Liver (tissue), 9 donors: Measurements from ENCODE around the gene CRADD. TPM values are rescaled to one million over a fixed set of nuclear protein-coding genes. Genes with fewer than 3 reads are reported as not detected.

Experiments
- DNase-seq: peaks from one replicate; pipeline ENCODE4 v3.0.0-alpha.2; 2017; ENCODE audit warnings: low spot score
- H3K27ac ChIP-seq, 2 donors: one replicate each; pipeline ENCODE4 v1.7.0; 2013; ENCODE audit warnings: inconsistent platforms in 2 of 2, low read length in 2 of 2, control low read depth in 1 of 2, low read depth in 1 of 2, mild to moderate bottlenecking in 1 of 2
- H3K27me3 ChIP-seq, 4 donors: one replicate each; pipeline versions ENCODE4 v1.6.1 to v1.7.0; 2013; ENCODE audit warnings: low read length in 3 of 4, inconsistent platforms in 1 of 4, mild to moderate bottlenecking in 1 of 4, moderate library complexity in 1 of 4; ENCODE audit not compliant: control insufficient read depth in 4 of 4, insufficient read depth in 4 of 4
- H3K36me3 ChIP-seq, 4 donors: one replicate each; pipeline versions ENCODE4 v1.6.1 to v1.7.0; 2013; ENCODE audit warnings: low read length in 3 of 4, mild to moderate bottlenecking in 3 of 4, low read depth in 1 of 4, moderate library complexity in 1 of 4; ENCODE audit not compliant: control insufficient read depth in 4 of 4, insufficient read depth in 3 of 4
- H3K4me1 ChIP-seq, 4 donors: one replicate each; pipeline versions ENCODE4 v1.6.1 to v1.7.0; 2013; ENCODE audit warnings: low read length in 3 of 4, mild to moderate bottlenecking in 3 of 4, moderate library complexity in 1 of 4; ENCODE audit not compliant: control insufficient read depth in 4 of 4, insufficient read depth in 4 of 4
- H3K4me3 ChIP-seq, 3 donors: one replicate each; pipeline versions ENCODE4 v1.6.1 to v1.7.0; 2013; ENCODE audit warnings: low read length in 3 of 3, control low read depth in 1 of 3, low read depth in 1 of 3, mild to moderate bottlenecking in 1 of 3
- H3K9ac ChIP-seq, 2 donors: one replicate each; pipeline ENCODE4 v1.7.0; 2013; ENCODE audit warnings: low read length in 2 of 2, mild to moderate bottlenecking in 2 of 2, moderate library complexity in 2 of 2, control low read depth in 1 of 2, low read depth in 1 of 2
- H3K9me3 ChIP-seq, 4 donors: one replicate each; pipeline versions ENCODE4 v1.6.1 to v1.7.0; 2013; ENCODE audit warnings: low read length in 3 of 4; ENCODE audit not compliant: control insufficient read depth in 4 of 4
- EGR1 ChIP-seq, 2 donors: IDR thresholded peaks; 2 replicates each; pipeline ENCODE4 v1.6.1; 2016 to 2018; ENCODE audit warnings: antibody characterized with exemption in 2 of 2, low read depth in 2 of 2
- FOXA2 ChIP-seq: IDR thresholded peaks from 2 replicates; pipeline ENCODE4 v1.6.1; 2016; ENCODE audit warnings: antibody characterized with exemption
- GABPA ChIP-seq, 2 donors: IDR thresholded peaks in 1 of 2; conservative IDR thresholded peaks in 1 of 2; 2 replicates each; pipeline ENCODE4 v1.6.1; 2016; ENCODE audit warnings: antibody characterized with exemption in 2 of 2, mild to moderate bottlenecking in 1 of 2, moderate library complexity in 1 of 2
- HNF4A ChIP-seq, 2 donors: conservative IDR thresholded peaks; 2 replicates each; pipeline ENCODE4 v1.6.1; 2016; ENCODE audit warnings: antibody characterized with exemption in 2 of 2, mild to moderate bottlenecking in 2 of 2
- HNF4G ChIP-seq: IDR thresholded peaks from 2 replicates; pipeline ENCODE4 v1.6.1; 2016; ENCODE audit warnings: antibody characterized with exemption
- JUND ChIP-seq, 2 donors: IDR thresholded peaks; 2 replicates each; pipeline ENCODE4 v1.6.1; 2016; ENCODE audit warnings: antibody characterized with exemption in 2 of 2
- MAX ChIP-seq: IDR thresholded peaks from 2 replicates; pipeline ENCODE4 v1.6.1; 2016; ENCODE audit warnings: antibody characterized with exemption
- NR2F2 ChIP-seq: IDR thresholded peaks from 2 replicates; pipeline ENCODE4 v1.6.1; 2016; ENCODE audit warnings: antibody characterized with exemption
- RAD21 ChIP-seq, 2 donors: IDR thresholded peaks; 2 replicates each; pipeline ENCODE4 v1.6.1; 2016; ENCODE audit warnings: antibody characterized with exemption in 2 of 2, mild to moderate bottlenecking in 2 of 2
- RXRA ChIP-seq, 2 donors: IDR thresholded peaks; 2 replicates each; pipeline ENCODE4 v1.6.1; 2017 to 2018; ENCODE audit warnings: antibody characterized with exemption in 2 of 2, mild to moderate bottlenecking in 1 of 2
- TAF1 ChIP-seq: conservative IDR thresholded peaks from 2 replicates; pipeline ENCODE4 v1.6.1; 2016; ENCODE audit warnings: antibody characterized with exemption, mild to moderate bottlenecking
- YY1 ChIP-seq: IDR thresholded peaks from 2 replicates; pipeline ENCODE4 v1.6.1; 2016; ENCODE audit warnings: antibody characterized with exemption, mild to moderate bottlenecking
- ZBTB33 ChIP-seq: IDR thresholded peaks from 2 replicates; pipeline ENCODE4 v1.6.1; 2016; ENCODE audit warnings: antibody characterized with exemption
- WGBS: extraction: QIAGEN DNeasy Blood & Tissue Kit; methylation state at CpG from one replicate; pipeline ENCODE4 v1.1.7; 2013; 5-methylcytosine and 5-hydroxymethylcytosine counted together
- polyA plus RNA-seq, 2 donors: library from polyadenylated mRNA; stranded (reverse) in 1 of 2; unstranded in 1 of 2; fragments of 200-250 nt in 1 of 2; fragments of >200 nt in 1 of 2; fragmentation: Nextera tagmentation in 1 of 2; extraction: Ambion mirVana in 1 of 2; gene quantifications; one replicate each; pipeline versions ENCODE4 v1.2.1 to v1.2.3, GENCODE V29; 2013 to 2015
- total RNA-seq, 2 donors: library from RNA; depleted of rRNA; stranded (reverse); fragments of >200 nt; gene quantifications; one replicate each; pipeline ENCODE4 v1.2.3, GENCODE V29; 2014
- TF ChIP-seq, protein P1 (sequence below): IDR thresholded peaks from 2 replicates; pipeline ENCODE4 v1.6.1; 2016; ENCODE audit warnings: antibody characterized with exemption
- TF ChIP-seq, protein P2 (sequence below): IDR thresholded peaks from 2 replicates; pipeline ENCODE4 v1.6.1; 2016; ENCODE audit warnings: antibody characterized with exemption, mild to moderate bottlenecking
- donor health status: healthy.
- donor health status: healthy.
- donor health status: healthy.
- donor health status: healthy.
- donor health status: healthy.

Gene CRADD
- total and polyA plus RNA-seq, 4 donors = 19.4 to 48.9 (median 29.6) TPM

GRCh38 chr12:93829016-93829415, 151.8 kb downstream of the CRADD start:
- Histone ChIP-seq H3K27ac (no peak overlapping the region), H3K9ac (no peak overlapping the region), H3K36me3 (peaks cover 0 to 3% (median 1%) of the 10 kb centered on the region in 4 donors), H3K27me3 (no peaks in the 10 kb centered on the region), H3K4me1 (peaks cover 0 to 8% (median 4%) of the 10 kb centered on the region in 4 donors), H3K4me3 (no peak overlapping the region), H3K9me3 (no peaks in the 10 kb centered on the region)
- WGBS = 88% methylated on average over 2 of the region's 2 CpGs
- TF ChIP-seq EGR1 (IDR thresholded peaks at IDR 0.05; ENCODE audit: low read depth in 2 of 2) (no peak), HNF4A (conservative IDR thresholded peaks at IDR 0.05) (no peak), FOXA2 (no peak)
- TF ChIP-seq, protein P1, sequence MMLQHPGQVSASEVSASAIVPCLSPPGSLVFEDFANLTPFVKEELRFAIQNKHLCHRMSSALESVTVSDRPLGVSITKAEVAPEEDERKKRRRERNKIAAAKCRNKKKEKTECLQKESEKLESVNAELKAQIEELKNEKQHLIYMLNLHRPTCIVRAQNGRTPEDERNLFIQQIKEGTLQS = no peak
- no peak for DNase-seq

GRCh38 chr12:93831374-93831773, 154.2 kb downstream of the CRADD start:
- Histone ChIP-seq H3K36me3 (peaks cover 0 to 3% (median 1%) of the 10 kb centered on the region in 4 donors), H3K9me3 (no peaks in the 10 kb centered on the region), H3K27ac (no peak overlapping the region), H3K4me3 (no peak overlapping the region), H3K4me1 (no peaks in the 10 kb centered on the region), H3K9ac (no peak overlapping the region), H3K27me3 (no peaks in the 10 kb centered on the region)
- TF ChIP-seq, protein P2, sequence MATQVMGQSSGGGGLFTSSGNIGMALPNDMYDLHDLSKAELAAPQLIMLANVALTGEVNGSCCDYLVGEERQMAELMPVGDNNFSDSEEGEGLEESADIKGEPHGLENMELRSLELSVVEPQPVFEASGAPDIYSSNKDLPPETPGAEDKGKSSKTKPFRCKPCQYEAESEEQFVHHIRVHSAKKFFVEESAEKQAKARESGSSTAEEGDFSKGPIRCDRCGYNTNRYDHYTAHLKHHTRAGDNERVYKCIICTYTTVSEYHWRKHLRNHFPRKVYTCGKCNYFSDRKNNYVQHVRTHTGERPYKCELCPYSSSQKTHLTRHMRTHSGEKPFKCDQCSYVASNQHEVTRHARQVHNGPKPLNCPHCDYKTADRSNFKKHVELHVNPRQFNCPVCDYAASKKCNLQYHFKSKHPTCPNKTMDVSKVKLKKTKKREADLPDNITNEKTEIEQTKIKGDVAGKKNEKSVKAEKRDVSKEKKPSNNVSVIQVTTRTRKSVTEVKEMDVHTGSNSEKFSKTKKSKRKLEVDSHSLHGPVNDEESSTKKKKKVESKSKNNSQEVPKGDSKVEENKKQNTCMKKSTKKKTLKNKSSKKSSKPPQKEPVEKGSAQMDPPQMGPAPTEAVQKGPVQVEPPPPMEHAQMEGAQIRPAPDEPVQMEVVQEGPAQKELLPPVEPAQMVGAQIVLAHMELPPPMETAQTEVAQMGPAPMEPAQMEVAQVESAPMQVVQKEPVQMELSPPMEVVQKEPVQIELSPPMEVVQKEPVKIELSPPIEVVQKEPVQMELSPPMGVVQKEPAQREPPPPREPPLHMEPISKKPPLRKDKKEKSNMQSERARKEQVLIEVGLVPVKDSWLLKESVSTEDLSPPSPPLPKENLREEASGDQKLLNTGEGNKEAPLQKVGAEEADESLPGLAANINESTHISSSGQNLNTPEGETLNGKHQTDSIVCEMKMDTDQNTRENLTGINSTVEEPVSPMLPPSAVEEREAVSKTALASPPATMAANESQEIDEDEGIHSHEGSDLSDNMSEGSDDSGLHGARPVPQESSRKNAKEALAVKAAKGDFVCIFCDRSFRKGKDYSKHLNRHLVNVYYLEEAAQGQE = no peak
- TF ChIP-seq, protein P1 = no peak
- TF ChIP-seq FOXA2 = no peak
- TF ChIP-seq MAX = no peak
- no peak for TF ChIP-seq ZBTB33
- no peak for TF ChIP-seq YY1
- DNase-seq = no peak
- WGBS = 97% methylated on average over 5 of the region's 5 CpGs

DNA sequence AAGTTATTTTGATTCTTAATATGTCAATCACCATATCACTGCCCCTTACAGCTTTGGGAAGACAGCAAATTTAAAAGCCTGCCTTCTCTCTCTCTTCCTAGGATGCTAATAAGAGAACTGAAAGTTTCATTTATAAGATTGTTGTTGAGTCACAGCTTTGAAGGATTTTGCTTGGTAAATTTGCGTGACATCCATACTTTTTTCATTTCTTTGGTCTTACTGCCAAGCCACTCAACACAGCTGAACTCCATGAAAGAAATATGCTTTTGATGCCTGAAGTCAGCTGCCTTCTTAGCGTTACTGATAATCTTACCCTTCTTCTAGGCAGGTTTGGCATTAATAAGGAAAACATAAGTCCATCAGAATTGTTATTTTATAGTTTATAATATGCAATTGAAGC, 155.0 kb downstream of the CRADD start:
- H3K4me1 ChIP-seq = no peaks in the 10 kb centered on the region
- 85% methylated on average over 2 of the region's 2 CpGs for WGBS

More for the DNA sequence above, 155.0 kb downstream of the CRADD start:
- no peak overlapping the region for H3K27ac ChIP-seq
- no peak for TF ChIP-seq RXRA (IDR thresholded peaks at IDR 0.05)
- TF ChIP-seq NR2F2 = no peak
- TF ChIP-seq RAD21 (IDR thresholded peaks at IDR 0.05) = no peak
- TF ChIP-seq MAX = no peak
- no peak for TF ChIP-seq ZBTB33
- no peak for TF ChIP-seq HNF4A (conservative IDR thresholded peaks at IDR 0.05)
- no peak for TF ChIP-seq GABPA (IDR thresholded peaks at IDR 0.05 in 1 of 2, conservative IDR thresholded peaks at IDR 0.05 in 1 of 2)
- TF ChIP-seq JUND (IDR thresholded peaks at IDR 0.05) = no peak
- no peak for TF ChIP-seq TAF1
- TF ChIP-seq HNF4G = no peak
- TF ChIP-seq, protein P1 = no peak
- peaks cover 0 to 3% (median 1%) of the 10 kb centered on the region in 4 donors for H3K36me3 ChIP-seq
- no peaks in the 10 kb centered on the region for H3K27me3 ChIP-seq
- no peak overlapping the region for H3K4me3 ChIP-seq
- DNase-seq = no peak
- H3K9me3 ChIP-seq = no peaks in the 10 kb centered on the region
- no peak overlapping the region for H3K9ac ChIP-seq
